IPS-NIHi7 (cell line): ENCODE data around the gene FBL.
A peak's percentile ranks its signal among the peaks of the same experiment; 100 is the strongest.
"Not testable (repeated sequence)": the region's sequence is repeated elsewhere in the genome, so short reads cannot be mapped to it uniquely, and the experiment has no call there.

Experiments
- DNase-seq: peaks from one replicate; pipeline ENCODE4 v3.0.0; 2012; ENCODE audit warnings: mixed read lengths; ENCODE audit errors: extremely low spot score

The FBL gene

GRCh38 chr19:39824143-39825092, 21.8 kb downstream of the FBL start:
- peak; percentile 95 for DNase-seq

DNA sequence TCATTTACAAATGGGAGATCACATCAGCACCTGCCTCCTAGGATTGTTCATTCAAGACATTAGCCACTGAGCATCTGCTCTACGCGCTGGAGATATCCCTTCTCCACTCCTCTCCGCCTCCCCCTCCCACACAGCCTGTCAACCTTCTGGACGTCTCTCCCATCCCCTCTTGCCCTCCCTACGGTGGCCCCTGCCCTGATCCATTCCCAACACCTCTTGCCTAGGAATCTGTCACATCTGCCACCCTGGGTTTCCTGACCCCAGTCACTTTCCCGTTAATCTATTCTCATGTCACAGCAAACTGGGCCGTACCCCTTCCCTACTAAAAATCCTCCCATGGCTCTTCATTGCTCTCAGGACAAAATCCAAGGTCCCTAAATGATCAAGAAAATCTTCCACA, 22.5 kb downstream of the FBL start:
- DNase-seq = no peak

- DNase-seq = no peak
Measured at GRCh38 chr19:39820696-39821095, 25.5 kb downstream of the FBL start.

DNA sequence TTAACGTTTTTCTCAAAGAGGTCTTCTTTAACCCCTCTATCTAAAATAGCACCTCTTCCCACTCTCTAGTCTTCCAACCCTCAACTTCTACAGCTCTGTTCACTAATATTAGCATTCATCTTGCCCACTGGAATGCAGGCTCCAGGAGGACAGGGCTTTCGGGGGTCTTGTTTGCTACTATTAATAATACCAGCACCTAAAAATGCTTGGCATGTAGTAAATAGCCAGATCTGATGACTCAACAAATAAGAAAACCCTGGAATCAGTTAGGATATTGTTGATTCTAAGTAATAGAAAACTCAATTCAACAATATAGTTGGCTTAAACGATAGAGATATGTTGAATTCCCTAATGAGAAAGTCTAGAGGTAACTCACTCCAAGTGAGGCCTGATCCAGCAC, 26.4 kb downstream of the FBL start:
- no peak for DNase-seq

DNA sequence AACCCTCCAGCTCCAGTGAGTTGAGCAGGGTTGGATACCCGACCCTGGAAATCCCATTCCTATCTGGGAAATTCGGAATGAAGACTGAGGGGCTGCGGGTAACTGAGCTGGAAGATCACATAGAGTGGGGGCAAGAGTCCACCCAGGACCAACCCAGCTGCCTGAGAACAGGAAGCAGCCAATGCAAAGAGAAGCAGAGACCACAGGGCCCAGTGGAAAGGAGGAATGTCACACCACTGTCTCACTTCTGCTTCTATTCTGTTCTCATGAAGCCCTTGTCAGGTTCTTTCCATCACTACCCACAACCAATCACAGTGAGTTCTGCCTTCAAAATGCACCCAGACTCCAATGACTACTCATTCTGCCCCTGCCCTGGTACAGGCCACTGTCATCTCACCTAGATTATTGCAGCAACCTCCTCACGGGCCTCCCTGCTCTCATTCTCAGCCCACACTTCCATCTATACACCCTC, 27.5 kb downstream of the FBL start:
- no peak for DNase-seq

DNA sequence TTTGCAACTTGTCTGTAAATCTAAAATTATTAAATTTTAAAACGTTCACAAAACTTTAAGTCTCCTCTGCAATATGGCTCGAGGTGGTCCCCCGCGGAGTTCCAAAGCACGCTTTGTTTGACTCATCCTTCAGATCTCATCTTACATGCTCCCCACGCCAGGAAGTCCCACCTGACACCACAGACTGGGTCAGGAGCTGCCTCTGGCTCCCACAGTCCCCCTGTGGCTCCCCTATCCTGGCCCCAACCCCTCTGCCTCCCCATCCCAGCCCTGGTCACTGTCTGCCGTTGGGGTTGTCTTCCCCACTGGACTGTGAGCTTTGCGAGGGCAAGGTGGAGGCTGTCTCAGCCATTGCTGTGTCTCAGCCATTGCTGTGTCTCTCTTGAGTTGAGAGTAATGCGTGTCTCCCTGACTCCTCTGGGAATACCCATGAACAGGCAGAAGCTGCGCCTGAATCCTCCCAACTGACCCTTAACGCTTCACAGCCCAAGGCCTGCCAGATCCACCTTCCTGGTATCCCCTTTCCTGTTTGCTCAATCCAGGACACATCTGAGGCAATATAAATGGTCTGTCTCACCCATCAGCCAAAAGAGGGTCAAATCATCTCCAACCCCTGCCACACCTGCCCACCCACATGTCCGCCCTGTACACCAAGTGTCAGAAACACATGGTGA, 28.2 kb downstream of the FBL start:
- DNase-seq = no peak

- DNase-seq = no peak
Measured at GRCh38 chr19:39816287-39817048, 29.7 kb downstream of the FBL start.

DNA sequence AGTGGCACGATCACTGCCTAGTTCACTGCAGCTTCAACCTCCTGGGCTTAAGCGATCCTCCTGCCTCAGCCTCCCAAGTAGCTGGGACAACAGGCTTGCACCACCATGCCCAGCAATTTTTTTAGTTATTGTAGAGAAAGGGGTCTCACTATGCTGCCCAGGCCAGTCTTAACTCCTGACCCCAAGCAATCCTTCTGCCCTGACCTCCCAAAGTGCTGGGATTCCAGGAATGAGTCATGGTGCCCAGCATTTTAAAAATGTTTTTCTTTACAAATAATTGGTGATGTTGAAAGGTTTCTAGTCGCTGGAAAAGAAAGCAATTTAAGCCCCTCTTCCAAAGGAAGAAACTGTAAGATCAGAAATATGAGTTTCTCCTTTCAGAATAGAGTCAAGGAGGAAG, 31.6 kb downstream of the FBL start:
- no peak for DNase-seq

- not testable (repeated sequence) for DNase-seq
Measured at GRCh38 chr19:39814111-39814510, 32.1 kb downstream of the FBL start.

- no peak for DNase-seq
Measured at GRCh38 chr19:39813264-39813993, 32.8 kb downstream of the FBL start.

- DNase-seq = no peak
Measured at GRCh38 chr19:39811064-39811463, 35.1 kb downstream of the FBL start.

DNA sequence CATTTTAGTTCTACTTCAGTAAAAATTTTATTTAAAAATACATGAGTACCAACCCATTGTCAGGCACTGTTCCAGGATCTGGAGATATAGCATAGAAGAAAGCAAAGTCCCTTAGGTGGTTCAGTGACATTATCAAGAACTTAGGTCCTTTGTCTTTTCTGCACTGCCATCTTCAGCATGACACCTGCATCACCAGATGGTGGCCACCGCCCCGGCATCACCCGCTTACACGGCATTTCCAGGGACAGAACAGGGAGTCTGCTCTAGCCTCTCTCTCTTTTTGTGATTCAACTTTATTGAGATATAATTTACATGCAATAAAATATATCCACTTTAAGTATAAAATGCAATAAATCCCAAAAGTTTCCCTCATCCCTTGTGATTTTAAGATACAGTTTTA, 35.8 kb downstream of the FBL start:
- no peak for DNase-seq

DNA sequence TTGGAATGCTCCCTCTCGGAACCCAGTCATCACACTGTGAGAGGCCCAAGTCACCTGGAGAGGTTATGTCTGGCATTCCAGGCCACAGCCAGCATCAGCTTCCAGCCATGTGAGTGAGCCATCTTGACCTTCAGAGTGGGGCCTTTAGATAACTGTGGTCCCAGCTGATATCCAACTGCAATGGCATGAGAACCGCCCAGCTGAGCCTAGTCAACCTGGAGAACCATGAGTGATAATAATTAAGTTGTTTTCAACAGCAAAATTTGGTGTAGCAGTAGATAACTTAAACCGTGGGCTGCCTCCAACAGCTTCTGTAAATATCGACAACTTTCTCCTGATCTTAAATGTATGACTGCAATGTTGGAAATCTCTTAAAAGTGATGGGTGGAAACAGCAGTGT, 36.8 kb downstream of the FBL start:
- DNase-seq = no peak

DNA sequence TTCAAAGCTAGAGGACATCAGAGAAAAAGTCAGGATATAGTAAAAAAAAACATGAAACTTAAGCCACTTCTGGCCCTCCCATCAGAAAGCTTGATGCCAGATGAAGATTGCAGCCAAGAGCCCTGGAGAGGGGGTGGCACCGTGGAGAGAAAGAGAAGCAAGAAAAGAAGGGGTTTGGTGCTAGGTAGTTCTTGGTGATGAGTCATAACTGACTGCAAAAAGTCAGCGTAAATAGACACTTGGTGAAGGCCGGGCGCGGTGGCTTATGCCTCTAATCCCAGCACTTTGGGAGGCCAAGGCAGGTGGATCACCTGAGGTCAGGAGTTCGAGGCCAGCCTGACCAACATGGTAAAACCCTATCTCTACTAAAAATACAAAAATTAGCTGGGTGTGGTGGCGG, 37.5 kb downstream of the FBL start:
- not testable (repeated sequence) for DNase-seq

DNA sequence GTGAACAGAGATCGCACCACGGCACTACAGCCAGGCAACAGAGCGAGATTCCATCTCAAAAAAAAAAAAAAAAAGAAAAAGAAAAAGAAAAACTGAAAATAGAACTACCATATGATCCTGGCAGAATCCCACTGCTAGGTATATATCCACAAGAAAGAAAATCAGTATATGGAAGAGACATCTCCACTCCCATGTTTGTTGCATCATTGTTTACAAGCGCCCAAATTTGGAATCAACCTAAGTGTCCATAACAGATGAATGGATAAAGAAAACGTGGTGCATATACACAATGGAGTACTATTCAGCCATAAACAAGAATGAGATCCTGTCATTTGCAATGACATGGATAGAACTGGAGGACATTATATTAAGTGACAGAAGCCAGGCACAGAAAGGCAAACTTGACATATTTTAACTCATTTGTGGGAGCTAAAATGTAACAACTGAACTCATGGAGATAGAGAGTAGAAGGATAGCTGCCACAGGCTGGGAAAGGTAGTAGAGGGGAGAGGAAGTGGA, 38.3 kb downstream of the FBL start:
- DNase-seq = no peak

DNA sequence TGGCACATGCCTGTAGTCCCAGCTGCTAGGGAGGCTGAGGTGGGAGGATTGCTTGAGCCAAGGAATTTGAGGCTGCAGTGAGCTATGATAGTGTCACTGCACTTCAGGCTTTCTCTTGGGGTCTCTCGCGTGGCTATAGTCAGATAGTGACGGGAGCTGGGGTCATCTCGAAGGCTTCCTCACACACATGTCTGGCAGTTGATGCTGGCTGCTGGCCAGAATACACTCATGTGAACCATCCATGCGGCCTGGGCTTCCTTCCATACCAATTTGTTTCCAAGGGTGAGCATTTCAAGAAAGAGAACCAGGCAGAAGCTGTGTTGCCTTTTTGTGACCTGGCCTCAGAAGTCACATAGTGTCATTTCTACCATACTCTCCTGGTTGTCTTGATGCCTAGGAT, 41.1 kb downstream of the FBL start:
- DNase-seq = no peak

- no peak for DNase-seq
Measured at GRCh38 chr19:39802958-39803357, 43.2 kb downstream of the FBL start.

DNA sequence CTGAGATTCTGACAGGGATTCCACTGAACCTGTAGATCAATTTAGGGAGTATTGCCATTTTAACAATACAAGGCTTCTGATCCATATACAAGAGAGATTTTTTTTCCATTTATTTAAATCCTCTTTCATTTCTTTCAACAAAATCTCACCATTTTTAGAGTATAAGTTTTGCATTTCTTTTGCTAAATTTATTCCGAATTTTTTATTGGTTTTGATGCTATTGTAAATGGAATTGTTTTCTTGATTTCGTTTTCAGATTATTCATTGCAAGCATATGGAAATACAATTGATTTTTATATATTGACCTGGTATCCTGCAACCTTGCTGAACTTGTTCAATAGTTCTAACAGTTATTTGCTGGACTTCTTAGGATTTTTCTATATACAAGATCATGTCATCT, 49.1 kb downstream of the FBL start:
- DNase-seq = no peak

GRCh38 chr19:39796000-39796498, 50.1 kb downstream of the FBL start:
- DNase-seq = no peak

DNA sequence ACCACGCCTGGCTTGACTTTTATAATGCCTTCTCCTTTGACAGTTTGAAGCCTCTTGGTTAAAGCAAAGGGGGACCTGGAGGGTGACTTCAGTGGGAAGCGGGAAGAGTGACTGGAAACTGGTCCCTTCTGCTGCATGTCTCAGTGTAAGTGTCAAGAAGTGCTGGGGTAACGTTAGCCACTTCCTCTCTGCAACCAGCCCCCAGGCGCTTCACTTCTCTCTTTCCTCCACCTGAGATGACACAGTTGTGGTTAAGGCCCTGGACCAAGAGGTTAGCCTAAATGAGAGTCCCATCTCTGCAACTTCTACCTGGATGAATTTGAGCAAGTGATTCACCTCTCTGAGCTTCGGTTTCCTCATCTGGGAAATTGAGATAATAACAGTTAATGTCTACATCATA, 51.2 kb downstream of the FBL start:
- DNase-seq = no peak

DNA sequence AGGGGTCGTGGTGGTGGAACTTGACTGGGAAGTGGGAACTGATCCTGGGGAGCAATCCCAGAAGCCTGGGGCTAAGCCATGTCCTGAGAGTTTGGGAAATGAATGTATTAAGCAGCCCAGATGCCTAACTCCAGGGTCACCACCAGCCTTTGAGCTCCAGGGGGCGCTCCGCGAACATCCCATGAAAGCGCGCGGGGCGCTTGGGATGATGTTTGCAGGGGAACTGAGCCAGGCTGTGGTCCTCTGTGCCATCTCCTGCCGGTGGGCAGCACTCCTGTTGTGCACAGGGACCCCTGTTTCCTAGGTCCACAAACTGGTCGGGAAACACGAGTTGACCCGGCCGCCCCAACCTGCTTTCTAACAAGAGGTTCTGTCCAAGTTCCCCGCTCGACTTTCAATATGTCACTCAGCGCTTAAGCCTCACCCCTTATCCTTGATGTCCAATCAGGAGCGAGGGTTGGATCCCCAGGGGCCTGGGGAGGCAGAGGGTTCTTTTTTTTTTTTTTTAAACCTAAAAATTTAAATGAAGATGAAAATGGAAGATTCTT, 53.1 kb downstream of the FBL start:
- DNase-seq = peak; percentile 87
